OCI-LY7 (cell line): Measurements from ENCODE around the gene KIF1B.

Source experiments
- EZH2phosphoT487 ChIP-seq: fragments of 200-600 bp; sonication (generic); IDR thresholded peaks from 2 replicates; pipeline ENCODE4 v1.6.1; 2018; ENCODE audit warnings: low read depth, borderline replicate concordance, mild to moderate bottlenecking, mixed run types, antibody characterized with exemption, low read length, moderate library complexity, mixed read lengths
- TF ChIP-seq, protein P1 (sequence below): fragments of 200-600 bp; sonication (generic); conservative IDR thresholded peaks from 2 replicates; pipeline ENCODE4 v1.5.1; 2014; ENCODE audit warnings: mild to moderate bottlenecking, antibody characterized with exemption, low read length, moderate library complexity, mixed read lengths

DNA sequence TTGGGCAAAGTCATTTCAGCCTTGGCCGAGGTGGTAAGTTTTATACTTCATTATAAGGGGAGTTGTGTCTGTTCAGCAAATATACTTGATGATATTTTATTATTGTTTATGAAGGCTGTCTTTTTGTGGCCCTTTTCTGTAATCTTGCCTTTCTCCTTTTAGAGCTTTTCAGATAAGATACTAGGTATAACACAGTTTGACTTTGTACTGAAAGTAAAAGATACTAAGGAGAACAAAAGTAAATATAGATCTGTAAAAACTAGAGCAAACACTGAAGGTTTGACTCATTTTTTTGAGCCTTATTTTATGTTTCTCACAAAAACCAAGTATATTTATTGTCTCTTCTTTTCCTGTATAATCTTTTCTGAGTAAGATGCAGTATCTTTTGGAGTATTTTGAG, 61.9 kb downstream of the KIF1B start:
- TF ChIP-seq, protein P1, sequence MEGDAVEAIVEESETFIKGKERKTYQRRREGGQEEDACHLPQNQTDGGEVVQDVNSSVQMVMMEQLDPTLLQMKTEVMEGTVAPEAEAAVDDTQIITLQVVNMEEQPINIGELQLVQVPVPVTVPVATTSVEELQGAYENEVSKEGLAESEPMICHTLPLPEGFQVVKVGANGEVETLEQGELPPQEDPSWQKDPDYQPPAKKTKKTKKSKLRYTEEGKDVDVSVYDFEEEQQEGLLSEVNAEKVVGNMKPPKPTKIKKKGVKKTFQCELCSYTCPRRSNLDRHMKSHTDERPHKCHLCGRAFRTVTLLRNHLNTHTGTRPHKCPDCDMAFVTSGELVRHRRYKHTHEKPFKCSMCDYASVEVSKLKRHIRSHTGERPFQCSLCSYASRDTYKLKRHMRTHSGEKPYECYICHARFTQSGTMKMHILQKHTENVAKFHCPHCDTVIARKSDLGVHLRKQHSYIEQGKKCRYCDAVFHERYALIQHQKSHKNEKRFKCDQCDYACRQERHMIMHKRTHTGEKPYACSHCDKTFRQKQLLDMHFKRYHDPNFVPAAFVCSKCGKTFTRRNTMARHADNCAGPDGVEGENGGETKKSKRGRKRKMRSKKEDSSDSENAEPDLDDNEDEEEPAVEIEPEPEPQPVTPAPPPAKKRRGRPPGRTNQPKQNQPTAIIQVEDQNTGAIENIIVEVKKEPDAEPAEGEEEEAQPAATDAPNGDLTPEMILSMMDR = no peak
- TF ChIP-seq EZH2phosphoT487 = no peak
